ENCODE results near the gene PPP3R2.
A peak's percentile ranks its signal among the peaks of the same experiment; 100 is the strongest.

Gene PPP3R2

GRCh38 chr9:101594796-101595195 is at the start of gene PPP3R2:
Gene PPP3R2, minus strand, starts transcription at chr9:101594969. Its CDS starts 48 bp downstream, at chr9:101594921.
- no peak for DNase-seq

- DNase-seq, result no peak
Observed at GRCh38 chr9:101639785-101640665, 45.3 kb upstream of the PPP3R2 start.

- DNase-seq, result no peak
Observed at GRCh38 chr9:101639311-101639710, 44.5 kb upstream of the PPP3R2 start.

- no peak for DNase-seq
Observed at GRCh38 chr9:101636247-101636646, 41.5 kb upstream of the PPP3R2 start.

- DNase-seq, result no peak
Observed at GRCh38 chr9:101635473-101635872, 40.7 kb upstream of the PPP3R2 start.

- no peak for DNase-seq
Observed at GRCh38 chr9:101634741-101635409, 40.1 kb upstream of the PPP3R2 start.

- no peak for DNase-seq
Observed at GRCh38 chr9:101632611-101633010, 37.8 kb upstream of the PPP3R2 start.

GRCh38 chr9:101631892-101632291 is 37.1 kb upstream of the PPP3R2 start:
- DNase-seq, result no peak

GRCh38 chr9:101629636-101630035 is 34.9 kb upstream of the PPP3R2 start:
- DNase-seq, result no peak

- DNase-seq, result no peak
Observed at GRCh38 chr9:101628173-101628572, 33.4 kb upstream of the PPP3R2 start.

- DNase-seq, result no peak
Observed at GRCh38 chr9:101626295-101626694, 31.5 kb upstream of the PPP3R2 start.

- DNase-seq, result no peak
Observed at GRCh38 chr9:101625876-101626275, 31.1 kb upstream of the PPP3R2 start.

- no peak for DNase-seq
Observed at GRCh38 chr9:101620452-101620851, 25.7 kb upstream of the PPP3R2 start.

- DNase-seq, result no peak
Observed at GRCh38 chr9:101618698-101619097, 23.9 kb upstream of the PPP3R2 start.

- no peak for DNase-seq
Observed at GRCh38 chr9:101605547-101605946, 10.8 kb upstream of the PPP3R2 start.

- no peak for DNase-seq
Observed at GRCh38 chr9:101604296-101604695, 9.5 kb upstream of the PPP3R2 start.

- peak in 8 of 51 donors; percentile 2 to 62 (median 6) for DNase-seq
Observed at GRCh38 chr9:101601904-101602765, 7.4 kb upstream of the PPP3R2 start.

- DNase-seq, result no peak
Observed at GRCh38 chr9:101593345-101593744, 1.4 kb downstream of the PPP3R2 start.

- no peak for DNase-seq
Observed at GRCh38 chr9:101592788-101593187, 2.0 kb downstream of the PPP3R2 start.

GRCh38 chr9:101591787-101592446 is 2.9 kb downstream of the PPP3R2 start:
- DNase-seq, result no peak

- DNase-seq, result no peak
Observed at GRCh38 chr9:101590901-101591300, 3.9 kb downstream of the PPP3R2 start.

All from hypothalamus (tissue), 51 donors.